VCaP (cell line): ENCODE data around the gene CTAGE9.
"Not testable (repeated sequence)": the region's sequence is repeated elsewhere in the genome, so short reads cannot be mapped to it uniquely, and the experiment has no call there.

ENCODE experiments used
- H3K27ac ChIP-seq: fragments of 450-650 bp; 2 replicates; pipeline ENCODE4 v1.5.1; 2017
- TF ChIP-seq, protein P1 (sequence below): fragments of 450-650 bp; conservative IDR thresholded peaks from 2 replicates; pipeline ENCODE4 v1.5.1; 2017; ENCODE audit warnings: mild to moderate bottlenecking, moderate library complexity

CTAGE9 gene

DNA sequence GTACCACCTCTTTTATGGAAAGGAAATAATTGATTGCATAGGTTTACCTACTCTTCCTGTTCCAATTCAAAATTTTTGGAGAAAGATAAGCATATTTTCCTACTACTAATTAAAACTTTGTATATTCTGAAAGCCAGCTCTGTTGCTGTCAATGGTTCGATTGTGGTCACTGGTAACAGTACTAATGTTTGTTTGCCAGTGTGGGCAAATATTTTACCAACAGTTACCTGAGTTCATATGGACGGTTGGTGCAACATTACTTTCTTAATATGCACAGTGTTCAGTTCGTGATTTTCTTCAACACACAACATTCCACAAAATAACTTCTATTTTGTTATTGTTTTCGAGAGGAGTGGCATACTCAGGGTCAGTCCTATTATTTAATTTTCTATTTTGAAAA is 17.1 kb upstream of the CTAGE9 start:
- TF ChIP-seq, protein P1, sequence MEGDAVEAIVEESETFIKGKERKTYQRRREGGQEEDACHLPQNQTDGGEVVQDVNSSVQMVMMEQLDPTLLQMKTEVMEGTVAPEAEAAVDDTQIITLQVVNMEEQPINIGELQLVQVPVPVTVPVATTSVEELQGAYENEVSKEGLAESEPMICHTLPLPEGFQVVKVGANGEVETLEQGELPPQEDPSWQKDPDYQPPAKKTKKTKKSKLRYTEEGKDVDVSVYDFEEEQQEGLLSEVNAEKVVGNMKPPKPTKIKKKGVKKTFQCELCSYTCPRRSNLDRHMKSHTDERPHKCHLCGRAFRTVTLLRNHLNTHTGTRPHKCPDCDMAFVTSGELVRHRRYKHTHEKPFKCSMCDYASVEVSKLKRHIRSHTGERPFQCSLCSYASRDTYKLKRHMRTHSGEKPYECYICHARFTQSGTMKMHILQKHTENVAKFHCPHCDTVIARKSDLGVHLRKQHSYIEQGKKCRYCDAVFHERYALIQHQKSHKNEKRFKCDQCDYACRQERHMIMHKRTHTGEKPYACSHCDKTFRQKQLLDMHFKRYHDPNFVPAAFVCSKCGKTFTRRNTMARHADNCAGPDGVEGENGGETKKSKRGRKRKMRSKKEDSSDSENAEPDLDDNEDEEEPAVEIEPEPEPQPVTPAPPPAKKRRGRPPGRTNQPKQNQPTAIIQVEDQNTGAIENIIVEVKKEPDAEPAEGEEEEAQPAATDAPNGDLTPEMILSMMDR, result no peak
- no peak overlapping the region for H3K27ac ChIP-seq

- TF ChIP-seq, protein P1, result no peak
- no peak overlapping the region for H3K27ac ChIP-seq
Observed at GRCh38 chr6:131727467-131727866, 16.6 kb upstream of the CTAGE9 start.

GRCh38 chr6:131724114-131724513 is 13.3 kb upstream of the CTAGE9 start:
- no peak overlapping the region for H3K27ac ChIP-seq
- TF ChIP-seq, protein P1, result no peak

GRCh38 chr6:131721161-131721560 is 10.3 kb upstream of the CTAGE9 start:
- TF ChIP-seq, protein P1, result no peak

GRCh38 chr6:131717836-131718542 is 7.2 kb upstream of the CTAGE9 start:
- TF ChIP-seq, protein P1, result no peak
- H3K27ac ChIP-seq, result no peak overlapping the region

More at GRCh38 chr6:131721161-131721560, 10.3 kb upstream of the CTAGE9 start:
- peak overlapping the region; percentile 44 for H3K27ac ChIP-seq

GRCh38 chr6:131715567-131715966 is 4.8 kb upstream of the CTAGE9 start:
- not testable (repeated sequence) for H3K27ac ChIP-seq

DNA sequence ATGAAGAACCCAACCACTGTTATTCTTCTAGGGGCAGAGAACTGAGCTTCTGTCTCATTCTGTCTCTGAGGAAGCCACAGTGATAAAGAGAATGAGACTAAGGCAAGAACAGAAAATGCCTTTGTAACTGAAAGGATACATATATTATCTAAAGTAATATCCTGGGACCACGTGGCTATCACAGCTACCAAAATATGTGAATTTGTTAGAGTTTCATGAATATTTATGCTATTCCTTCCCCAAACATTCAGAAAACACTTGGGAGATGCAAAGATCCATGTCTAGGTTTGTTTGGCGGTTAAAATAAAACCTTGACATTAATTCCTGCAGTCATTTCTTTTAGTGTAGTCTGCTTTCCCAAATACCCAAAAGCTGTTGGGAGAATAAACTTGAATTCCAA is 6.9 kb downstream of the CTAGE9 start:
- H3K27ac ChIP-seq, result not testable (repeated sequence)

- not testable (repeated sequence) for H3K27ac ChIP-seq
Observed at GRCh38 chr6:131700851-131701250, 10.0 kb downstream of the CTAGE9 start.

DNA sequence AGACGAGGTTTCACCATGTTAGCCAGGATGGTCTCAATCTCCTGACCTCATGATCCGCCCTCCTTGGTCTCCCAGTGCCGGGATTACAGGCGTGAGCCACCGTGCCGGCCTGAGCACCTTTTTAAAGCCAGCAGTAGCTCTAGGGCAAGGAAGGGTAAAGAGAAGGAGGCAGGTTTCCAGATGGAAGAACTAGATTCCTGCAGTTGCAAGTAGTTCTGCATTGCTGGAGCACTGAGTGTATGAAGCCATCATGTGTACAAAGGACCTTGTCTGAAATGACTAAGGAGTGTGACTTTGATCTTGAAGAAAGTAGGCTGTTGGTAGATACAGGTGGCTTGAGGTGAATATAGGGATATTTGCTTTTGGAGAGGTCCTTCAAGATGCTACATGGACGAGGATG is 13.9 kb downstream of the CTAGE9 start:
- TF ChIP-seq, protein P1, result no peak
- H3K27ac ChIP-seq, result no peak overlapping the region
